GM12892 (cell line): ENCODE results near the gene TAP1.

Source experiments
- POLR2A ChIP-seq: IDR thresholded peaks from 2 replicates; pipeline ENCODE4 v1.6.1; 2011; ENCODE audit warnings: low read depth, low read length, control low read depth
- TAF1 ChIP-seq: IDR thresholded peaks from 2 replicates; pipeline ENCODE4 v1.6.1; 2011; ENCODE audit warnings: low read depth, mild to moderate bottlenecking, control low read depth, low read length, borderline replicate concordance

DNA sequence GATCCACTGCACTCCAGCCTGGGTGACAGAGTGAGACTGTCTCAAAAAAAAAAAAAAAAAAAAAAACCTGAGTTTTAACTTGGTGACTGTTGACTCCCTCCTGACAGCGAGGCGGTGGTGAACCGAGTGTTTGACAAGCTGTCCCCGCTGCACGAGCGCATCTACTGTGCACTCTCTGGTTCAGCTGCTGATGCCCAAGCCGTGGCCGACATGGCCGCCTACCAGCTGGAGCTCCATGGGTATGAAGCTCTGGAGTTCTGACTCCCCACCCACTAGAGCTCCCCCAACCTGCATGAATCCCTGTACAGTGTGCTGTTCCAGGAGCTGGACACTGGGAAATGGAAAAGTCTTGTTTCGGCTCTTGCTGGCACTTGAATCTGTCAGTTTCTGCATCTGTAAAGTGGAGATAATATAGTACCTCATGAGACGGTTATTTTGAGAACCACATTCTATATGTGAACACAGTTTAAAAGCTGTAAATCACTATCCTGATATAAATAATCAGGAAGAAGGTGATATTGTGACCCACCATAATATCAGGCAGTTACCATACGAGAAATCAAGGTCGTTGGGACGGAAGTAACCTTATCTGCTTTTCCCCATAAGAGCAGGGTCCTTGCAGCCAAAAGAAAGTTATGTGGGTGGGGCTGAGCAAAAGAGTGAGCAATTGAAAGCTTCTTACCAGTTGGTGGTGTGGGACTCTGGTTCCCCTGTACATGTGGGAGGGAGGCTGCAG lies 3.8 kb upstream of the TAP1 start:
- TF ChIP-seq POLR2A, result no peak
- no peak for TF ChIP-seq TAF1
